Kidney (tissue), 14 donors: ENCODE results near the gene ORC3. TPM values are rescaled to one million over a fixed set of nuclear protein-coding genes. Genes with fewer than 3 reads are reported as not detected.
A peak's percentile ranks its signal among the peaks of the same experiment; 100 is the strongest.

Source experiments
- DNase-seq, 5 donors: peaks; one replicate each; pipeline ENCODE4 v3.0.0-alpha.2; 2013 to 2020
- FAIRE-seq: peaks from 2 replicates; lab custom pipeline; 2012; peaks lifted over from hg19 to GRCh38; lab: Jason Lieb, UNC
- H3K27ac ChIP-seq, 2 donors: one replicate each; pipeline ENCODE4 v1.7.0; 2013; ENCODE audit warnings: low read depth in 2 of 2, low read length in 2 of 2, inconsistent platforms in 1 of 2
- H3K27me3 ChIP-seq: one replicate; pipeline ENCODE4 v1.7.1; 2013; ENCODE audit warnings: low read length, inconsistent platforms; ENCODE audit not compliant: control insufficient read depth, insufficient read depth
- H3K36me3 ChIP-seq, 3 donors: one replicate each; pipeline versions ENCODE4 v1.7.0 to v1.7.1; 2013; ENCODE audit warnings: low read length in 3 of 3, control low read depth in 1 of 3, inconsistent platforms in 1 of 3; ENCODE audit not compliant: insufficient read depth in 3 of 3, control insufficient read depth in 2 of 3
- H3K4me1 ChIP-seq, 3 donors: one replicate each; pipeline versions ENCODE4 v1.7.0 to v1.7.1; 2013; ENCODE audit warnings: low read length in 3 of 3, inconsistent platforms in 1 of 3, low read depth in 1 of 3; ENCODE audit not compliant: control insufficient read depth in 2 of 3, insufficient read depth in 2 of 3
- H3K4me3 ChIP-seq, 3 donors: one replicate each; pipeline versions ENCODE4 v1.7.0 to v1.8.1; 2013; ENCODE audit warnings: low read length in 3 of 3, control low read depth in 1 of 3, inconsistent platforms in 1 of 3
- H3K9ac ChIP-seq, 3 donors: one replicate each; pipeline versions ENCODE4 v1.7.0 to v1.7.1; 2013; ENCODE audit warnings: low read length in 3 of 3, control low read depth in 1 of 3, inconsistent platforms in 1 of 3
- H3K9me3 ChIP-seq, 3 donors: one replicate each; pipeline versions ENCODE4 v1.7.0 to v1.7.1; 2013; ENCODE audit warnings: low read length in 3 of 3, control low read depth in 1 of 3, inconsistent platforms in 1 of 3; ENCODE audit not compliant: control insufficient read depth in 2 of 3, insufficient read depth in 1 of 3
- CTCF ChIP-seq: IDR thresholded peaks from 3 replicates; pipeline ENCODE4 v1.5.1; 2012; ENCODE audit warnings: mild to moderate bottlenecking, moderate library complexity, borderline replicate concordance; ENCODE audit not compliant: insufficient read depth; ENCODE audit errors: extremely low read depth
- intact Hi-C: fragments of 100-400 bp; cut with DNase I; formaldehyde crosslinking; loops from one replicate; pipeline ENCODE4 v1.11.1; 2022
- polyA plus RNA-seq: library from polyadenylated mRNA; stranded (reverse); fragments of 350-450 nt; fragmentation: Illumina TruSeq; extraction: RNeasy Lipid Tissue Mini Kit (QIAGEN cat#74804); gene quantifications from one replicate; pipeline ENCODE4 v1.2.3, GENCODE V29; 2014; ENCODE audit warnings: low read depth, low replicate concordance; ENCODE audit not compliant: insufficient read depth
- total RNA-seq: library from RNA; stranded (reverse); fragmentation: NEBNext Ultra II Directional; extraction: Animal tissue kit (Norgen Biotek cat#: 25700); gene quantifications from one replicate; pipeline ENCODE4 v1.2.1, GENCODE V29; 2021
- donor health status: control.
- donor health status: control.
- donor health status: control.
- donor health status: control.
- donor health status: control.
- donor health status: DM: yes; HTN: yes; CAD: no.
- donor health status: Normal renal cell carcinoma (clear cell type).

Gene ORC3
- total and polyA plus RNA-seq, 2 donors from 2014 or later: 16.4 to 22.7 TPM

- Histone ChIP-seq H3K9me3 (no peaks in the 10 kb centered on the region), H3K4me3 (no peak overlapping the region), H3K4me1 (peaks cover 0 to 14% (median 11%) of the 10 kb centered on the region in 3 donors), H3K9ac (no peak overlapping the region), H3K36me3 (no peaks in the 10 kb centered on the region), H3K27me3 (no peaks in the 10 kb centered on the region), H3K27ac (no peak overlapping the region)
- TF ChIP-seq CTCF: no peak
- intact Hi-C loops: no loop called here
- DNase-seq: no peak
- no peak for FAIRE-seq
Measured at GRCh38 chr6:87669051-87669450, 79.1 kb downstream of the ORC3 start.

DNA sequence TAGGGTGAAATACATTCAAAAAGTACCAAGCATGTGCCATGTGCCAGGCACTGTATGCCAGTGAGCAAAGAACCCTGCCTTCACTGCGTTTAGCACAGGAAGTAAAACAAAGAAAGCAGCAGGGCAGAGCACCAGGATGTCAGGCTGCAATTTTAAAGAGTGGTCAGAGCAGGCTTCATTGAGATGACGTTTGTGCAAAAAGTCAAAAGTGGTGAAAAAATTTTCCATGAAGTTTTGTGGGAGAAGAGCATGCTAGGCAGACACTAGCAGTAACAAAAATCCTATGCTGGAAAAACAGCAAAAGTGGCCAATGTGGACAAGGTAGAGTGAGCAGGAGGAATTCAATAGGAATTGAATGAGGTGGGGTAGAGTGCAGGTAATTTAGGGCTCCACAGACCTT, 80.8 kb downstream of the ORC3 start:
- peaks cover 0 to 14% (median 14%) of the 10 kb centered on the region in 3 donors for H3K4me1 ChIP-seq
- peaks cover 0 to 8% (median 0%) of the 10 kb centered on the region in 3 donors for H3K36me3 ChIP-seq
- no peak overlapping the region for H3K9ac ChIP-seq
- FAIRE-seq (no peak), DNase-seq (peak in 3 of 5 donors; percentile 23 to 62 (median 60))
- intact Hi-C loops: no loop called here
- H3K27me3 ChIP-seq: no peaks in the 10 kb centered on the region
- H3K27ac ChIP-seq: peak overlapping the region; percentile 40 to 62
- H3K4me3 ChIP-seq: no peak overlapping the region
- H3K9me3 ChIP-seq: no peaks in the 10 kb centered on the region
- TF ChIP-seq CTCF: no peak

DNA sequence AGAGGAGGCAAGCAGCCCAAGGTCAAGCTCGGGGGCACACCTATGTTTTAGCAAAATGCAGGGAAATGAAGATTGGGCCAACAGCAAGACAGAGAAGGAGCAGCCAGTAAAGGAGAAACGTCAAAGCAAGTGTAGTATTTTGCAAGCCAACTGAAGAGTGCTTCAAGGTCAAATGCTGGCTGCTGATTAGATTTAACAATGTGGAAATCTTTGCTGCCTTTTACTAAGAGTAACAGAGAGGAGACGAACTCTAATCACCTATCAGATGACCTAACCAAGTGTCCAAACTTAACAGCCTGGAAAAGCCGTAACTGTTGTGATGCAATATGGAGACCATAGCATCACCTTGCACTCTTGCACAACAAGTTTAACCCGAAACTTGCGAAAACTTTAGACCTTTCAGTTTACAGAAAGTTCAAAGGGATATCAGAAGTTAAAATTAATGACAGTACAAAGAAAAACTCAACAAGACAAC, 81.7 kb downstream of the ORC3 start:
- peak overlapping the region; percentile 40 to 62 for H3K27ac ChIP-seq
- TF ChIP-seq CTCF: no peak
- H3K9ac ChIP-seq: no peak overlapping the region
- intact Hi-C loops: no loop called here
- no peaks in the 10 kb centered on the region for H3K9me3 ChIP-seq
- peaks cover 0 to 14% (median 14%) of the 10 kb centered on the region in 3 donors for H3K4me1 ChIP-seq
- no peaks in the 10 kb centered on the region for H3K27me3 ChIP-seq
- H3K36me3 ChIP-seq: peaks cover 0 to 10% (median 0%) of the 10 kb centered on the region in 3 donors
- DNase-seq: peak in 2 of 5 donors; percentile 43 to 51
- H3K4me3 ChIP-seq: no peak overlapping the region
- no peak for FAIRE-seq

DNA sequence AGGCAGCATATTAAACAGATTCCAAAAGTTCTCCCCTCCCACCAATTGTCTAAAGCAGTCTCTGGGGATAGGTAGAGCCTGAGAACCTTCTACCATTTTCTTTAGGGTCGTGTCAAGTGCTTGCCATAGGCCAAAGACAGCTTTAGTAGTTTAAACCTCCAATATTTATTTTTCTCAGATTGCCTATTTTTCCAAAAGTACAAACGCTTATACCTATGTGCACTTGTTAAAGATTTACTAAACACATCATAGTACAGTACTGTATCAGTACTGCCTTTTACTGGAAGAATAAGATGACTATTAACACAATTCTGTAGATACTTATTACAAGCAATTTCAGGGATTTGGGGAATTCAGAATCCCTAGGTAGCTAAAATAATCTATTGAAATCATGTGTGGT, 82.7 kb downstream of the ORC3 start:
- H3K4me1 ChIP-seq: peaks cover 0 to 14% (median 14%) of the 10 kb centered on the region in 3 donors
- FAIRE-seq: no peak
- H3K9me3 ChIP-seq: no peaks in the 10 kb centered on the region
- no peak overlapping the region for H3K4me3 ChIP-seq
- peaks cover 0 to 13% (median under 1%) of the 10 kb centered on the region in 3 donors for H3K36me3 ChIP-seq
- DNase-seq: no peak
- H3K27me3 ChIP-seq: no peaks in the 10 kb centered on the region
- no peak overlapping the region for H3K9ac ChIP-seq
- intact Hi-C loops: no loop called here
- no peak for TF ChIP-seq CTCF
- no peak overlapping the region for H3K27ac ChIP-seq
